KOPT-K1 (cell line): ENCODE results near the gene ZKSCAN8.
"Not testable (repeated sequence)": the region's sequence is repeated elsewhere in the genome, so short reads cannot be mapped to it uniquely, and the experiment has no call there.

Experiments used
- H3K27ac ChIP-seq: fragments of 200-600 bp; sonication (generic); 2 replicates; pipeline ENCODE4 v1.5.1; 2016; ENCODE audit warnings: antibody characterized with exemption, mild to moderate bottlenecking, low read depth, low read length; ENCODE audit not compliant: poor library complexity, severe bottlenecking
- H3K36me3 ChIP-seq: fragments of 200-600 bp; sonication (generic); 2 replicates; pipeline ENCODE4 v1.5.1; 2017; ENCODE audit warnings: antibody characterized with exemption, mild to moderate bottlenecking, low read length, moderate library complexity; ENCODE audit not compliant: insufficient read depth
- H3K9me3 ChIP-seq: fragments of 200-600 bp; sonication (generic); 2 replicates; pipeline ENCODE4 v1.5.1; 2017; ENCODE audit warnings: antibody characterized with exemption, low read length, mild to moderate bottlenecking; ENCODE audit not compliant: insufficient read depth, poor library complexity, severe bottlenecking

Gene ZKSCAN8

GRCh38 chr6:28141500-28142329, at the start of gene ZKSCAN8:
TSS of gene ZKSCAN8 (plus strand) at chr6:28141883. CDS start at chr6:28148408, 6,525 bp downstream.
- Histone ChIP-seq H3K9me3 (no peaks in the 10 kb centered on the region), H3K36me3 (peaks cover 24% of the 10 kb centered on the region), H3K27ac (peak within 1 kb of the TSS; percentile 74)

GRCh38 chr6:28102222-28102621, 39.5 kb upstream of the ZKSCAN8 start:
- not testable (repeated sequence) for H3K9me3 ChIP-seq, H3K36me3 ChIP-seq, H3K27ac ChIP-seq

- H3K27ac ChIP-seq, H3K9me3 ChIP-seq, H3K36me3 ChIP-seq: not testable (repeated sequence)
Measured at GRCh38 chr6:28102699-28103098, 39.0 kb upstream of the ZKSCAN8 start.

- no peaks in the 10 kb centered on the region for H3K9me3 ChIP-seq
- no peaks in the 10 kb centered on the region for H3K36me3 ChIP-seq
- peak overlapping the region; percentile 57 for H3K27ac ChIP-seq
Measured at GRCh38 chr6:28104392-28105244, 37.1 kb upstream of the ZKSCAN8 start.

GRCh38 chr6:28105245-28105639, 36.4 kb upstream of the ZKSCAN8 start:
- Histone ChIP-seq H3K9me3 (no peaks in the 10 kb centered on the region), H3K36me3 (no peaks in the 10 kb centered on the region), H3K27ac (peak overlapping the region; percentile 57)

- no peaks in the 10 kb centered on the region for H3K36me3 ChIP-seq
- H3K27ac ChIP-seq, result no peak overlapping the region
- H3K9me3 ChIP-seq, result no peaks in the 10 kb centered on the region
Measured at GRCh38 chr6:28107506-28107905, 34.2 kb upstream of the ZKSCAN8 start.

GRCh38 chr6:28111964-28112363, 29.7 kb upstream of the ZKSCAN8 start:
- Histone ChIP-seq H3K36me3 (peaks cover 39% of the 10 kb centered on the region), H3K9me3 (no peaks in the 10 kb centered on the region), H3K27ac (no peak overlapping the region)

GRCh38 chr6:28115799-28116198, 25.9 kb upstream of the ZKSCAN8 start:
- no peaks in the 10 kb centered on the region for H3K9me3 ChIP-seq
- no peak overlapping the region for H3K27ac ChIP-seq
- peaks cover 75% of the 10 kb centered on the region for H3K36me3 ChIP-seq

GRCh38 chr6:28117386-28118050, 24.2 kb upstream of the ZKSCAN8 start:
- H3K36me3 ChIP-seq, result peaks cover 92% of the 10 kb centered on the region

GRCh38 chr6:28118217-28118616, 23.5 kb upstream of the ZKSCAN8 start:
- no peaks in the 10 kb centered on the region for H3K9me3 ChIP-seq
- no peak overlapping the region for H3K27ac ChIP-seq
- peaks cover 98% of the 10 kb centered on the region for H3K36me3 ChIP-seq

More at GRCh38 chr6:28117386-28118050, 24.2 kb upstream of the ZKSCAN8 start:
- Histone ChIP-seq H3K27ac (no peak overlapping the region), H3K9me3 (no peaks in the 10 kb centered on the region)

- Histone ChIP-seq H3K27ac (no peak overlapping the region), H3K9me3 (no peaks in the 10 kb centered on the region), H3K36me3 (peaks cover 95% of the 10 kb centered on the region)
Measured at GRCh38 chr6:28121876-28122275, 19.8 kb upstream of the ZKSCAN8 start.

- H3K9me3 ChIP-seq, H3K27ac ChIP-seq: not testable (repeated sequence)
- H3K36me3 ChIP-seq, result peaks cover 95% of the 10 kb centered on the region
Measured at GRCh38 chr6:28122283-28122682, 19.4 kb upstream of the ZKSCAN8 start.

- peaks cover 92% of the 10 kb centered on the region for H3K36me3 ChIP-seq
- H3K27ac ChIP-seq, result no peak within 1 kb of the TSS
- no peaks in the 10 kb centered on the region for H3K9me3 ChIP-seq
Measured at GRCh38 chr6:28124350-28124970, 17.2 kb upstream of the ZKSCAN8 start, which contains the start of gene ZSCAN16. TSS of gene ZSCAN16 (plus strand) at chr6:28124609. CDS start at chr6:28125444, 835 bp downstream.

GRCh38 chr6:28124971-28125353, 16.7 kb upstream of the ZKSCAN8 start:
- Histone ChIP-seq H3K9me3 (no peaks in the 10 kb centered on the region), H3K27ac (no peak overlapping the region), H3K36me3 (peaks cover 92% of the 10 kb centered on the region)
